H9 (cell line): ENCODE measurements around the gene TEX19. TPM values are rescaled to one million over a fixed set of nuclear protein-coding genes. Genes with fewer than 3 reads are reported as not detected.

Experiments
- DNase-seq: peaks from one replicate; pipeline ENCODE4 v3.0.0-alpha.2; 2017
- H2AFZ ChIP-seq: one replicate; pipeline ENCODE4 v1.6.1; 2013; ENCODE audit warnings: mild to moderate bottlenecking, low read length, control low read depth, moderate library complexity
- H2AK5ac ChIP-seq: 2 replicates; pipeline ENCODE4 v1.6.1; 2013; ENCODE audit warnings: low read length, control low read depth, mixed read lengths; ENCODE audit not compliant: insufficient read length
- H2BK120ac ChIP-seq: one replicate; pipeline ENCODE4 v1.6.1; 2013; ENCODE audit warnings: low read depth, mild to moderate bottlenecking, low read length, control low read depth, inconsistent platforms; ENCODE audit not compliant: poor library complexity, severe bottlenecking
- H2BK12ac ChIP-seq: 2 replicates; pipeline ENCODE4 v1.6.1; 2013; ENCODE audit warnings: low read length, control low read depth, mixed read lengths, low read depth; ENCODE audit not compliant: insufficient read length
- H2BK15ac ChIP-seq: 2 replicates; pipeline ENCODE4 v1.6.1; 2013; ENCODE audit warnings: low read depth, low read length, control low read depth
- H2BK20ac ChIP-seq: one replicate; pipeline ENCODE4 v1.6.1; 2013; ENCODE audit warnings: low read depth, mild to moderate bottlenecking, low read length, control low read depth, inconsistent platforms; ENCODE audit not compliant: poor library complexity, severe bottlenecking
- H2BK5ac ChIP-seq: 2 replicates; pipeline ENCODE4 v1.6.1; 2013; ENCODE audit warnings: low read length, control low read depth, mixed read lengths; ENCODE audit not compliant: insufficient read length
- H3K14ac ChIP-seq: 2 replicates; pipeline ENCODE4 v1.6.1; 2013; ENCODE audit warnings: low read length, control low read depth; ENCODE audit not compliant: insufficient read depth
- H3K18ac ChIP-seq: 2 replicates; pipeline ENCODE4 v1.6.1; 2013; ENCODE audit warnings: low read depth, mild to moderate bottlenecking, mixed read lengths, low read length, control low read depth; ENCODE audit not compliant: insufficient read length
- H3K23ac ChIP-seq: 2 replicates; pipeline ENCODE4 v1.6.1; 2013; ENCODE audit warnings: low read length, control low read depth, mixed read lengths, low read depth; ENCODE audit not compliant: insufficient read length
- H3K23me2 ChIP-seq: 2 replicates; pipeline ENCODE4 v1.6.1; 2013; ENCODE audit warnings: low read depth, mild to moderate bottlenecking, mixed read lengths, low read length, control low read depth; ENCODE audit not compliant: insufficient read length, poor library complexity, severe bottlenecking
- H3K27ac ChIP-seq: 2 replicates; pipeline ENCODE4 v1.5.1; 2013; ENCODE audit warnings: low read length, control low read depth, mixed read lengths, low read depth; ENCODE audit not compliant: insufficient read length
- H3K27me3 ChIP-seq: 2 replicates; pipeline ENCODE4 v1.6.1; 2013; ENCODE audit warnings: low read length, control low read depth, inconsistent platforms; ENCODE audit not compliant: insufficient read depth
- H3K4ac ChIP-seq: 2 replicates; pipeline ENCODE4 v1.6.1; 2013; ENCODE audit warnings: low read depth, mild to moderate bottlenecking, control low read depth, inconsistent platforms, low read length, moderate library complexity
- H3K4me1 ChIP-seq: 2 replicates; pipeline ENCODE4 v1.6.1; 2013; ENCODE audit warnings: low read length, control low read depth, inconsistent platforms; ENCODE audit not compliant: insufficient read depth
- H3K4me2 ChIP-seq: 2 replicates; pipeline ENCODE4 v1.6.1; 2013; ENCODE audit warnings: low read length, control low read depth, mixed read lengths; ENCODE audit not compliant: insufficient read length, insufficient read depth
- H3K56ac ChIP-seq: 2 replicates; pipeline ENCODE4 v1.6.1; 2013; ENCODE audit warnings: low read depth, mild to moderate bottlenecking, mixed read lengths, low read length, control low read depth; ENCODE audit not compliant: insufficient read length
- H3K79me1 ChIP-seq: 2 replicates; pipeline ENCODE4 v1.6.1; 2013; ENCODE audit warnings: low read depth, mild to moderate bottlenecking, moderate library complexity, low read length, control low read depth, inconsistent platforms; ENCODE audit not compliant: insufficient read depth, poor library complexity, severe bottlenecking
- H3K79me2 ChIP-seq: 2 replicates; pipeline ENCODE4 v1.6.1; 2013; ENCODE audit warnings: low read length, control low read depth, inconsistent platforms; ENCODE audit not compliant: insufficient read depth
- H3K9ac ChIP-seq: 2 replicates; pipeline ENCODE4 v1.6.1; 2013; ENCODE audit warnings: low read length, control low read depth, mixed read lengths; ENCODE audit not compliant: insufficient read length; ENCODE audit errors: extremely low read depth
- H3K9me3 ChIP-seq: one replicate; pipeline ENCODE4 v1.6.1; 2013; ENCODE audit warnings: low read depth, low read length, inconsistent platforms; ENCODE audit not compliant: control insufficient read depth
- H3T11ph ChIP-seq: one replicate; pipeline ENCODE4 v1.6.1; 2013; ENCODE audit warnings: mild to moderate bottlenecking, low read length, control low read depth, inconsistent platforms
- H4K20me1 ChIP-seq: one replicate; pipeline ENCODE4 v1.6.1; 2013; ENCODE audit not compliant: control insufficient read depth, insufficient read length, insufficient read depth
- H4K5ac ChIP-seq: 2 replicates; pipeline ENCODE4 v1.6.1; 2013; ENCODE audit warnings: low read depth, mild to moderate bottlenecking, mixed read lengths, low read length, control low read depth; ENCODE audit not compliant: insufficient read length
- H4K8ac ChIP-seq: replicated peaks from 2 replicates; pipeline ENCODE4 v1.6.1; 2013; ENCODE audit warnings: low read length, control low read depth, mixed read lengths, low read depth; ENCODE audit not compliant: insufficient read length
- H4K91ac ChIP-seq: 2 replicates; pipeline ENCODE4 v1.6.1; 2013; ENCODE audit warnings: low read depth, mild to moderate bottlenecking, moderate library complexity, mixed read lengths, low read length, control low read depth; ENCODE audit not compliant: insufficient read length
- H3K27ac Mint-ChIP-seq, 3 experiments: 2 replicates in 2 of 3; 3 replicates in 1 of 3; pipeline ENCODE4 v1.8.0; 2020 to 2021; ENCODE audit warnings: mixed read lengths in 3 of 3, mild to moderate bottlenecking in 1 of 3, moderate library complexity in 1 of 3
- H3K27me3 Mint-ChIP-seq: 2 replicates; pipeline ENCODE4 v1.8.0; 2021; ENCODE audit warnings: low read depth, mild to moderate bottlenecking, moderate library complexity, mixed read lengths
- H3K36me3 Mint-ChIP-seq, 3 experiments: 2 replicates in 2 of 3; 3 replicates in 1 of 3; pipeline ENCODE4 v1.8.0; 2020 to 2021; ENCODE audit warnings: low read depth in 3 of 3, mixed read lengths in 3 of 3; ENCODE audit not compliant: insufficient read depth in 1 of 3
- H3K4me1 Mint-ChIP-seq, 2 experiments: 2 replicates each; pipeline ENCODE4 v1.8.0; 2020; ENCODE audit warnings: mixed read lengths in 2 of 2
- H3K4me3 Mint-ChIP-seq, 2 experiments: 2 replicates in 1 of 2; 3 replicates in 1 of 2; pipeline ENCODE4 v1.8.0; 2020 to 2021; ENCODE audit warnings: mild to moderate bottlenecking in 2 of 2, mixed read lengths in 2 of 2, moderate library complexity in 1 of 2
- H3K9me3 Mint-ChIP-seq, 2 experiments: 2 replicates in 1 of 2; 3 replicates in 1 of 2; pipeline ENCODE4 v1.8.0; 2020; ENCODE audit warnings: mild to moderate bottlenecking in 2 of 2, mixed read lengths in 2 of 2, moderate library complexity in 1 of 2
- CTCF ChIP-seq: fragments of 200-600 bp; sonication (generic); conservative IDR thresholded peaks from 3 replicates; pipeline ENCODE4 v1.8.0; 2021; ENCODE audit warnings: antibody characterized with exemption, mild to moderate bottlenecking
- WGBS: extraction: QIAGEN DNeasy Blood & Tissue Kit; methylation state at CpG from one replicate; pipeline ENCODE4 v1.1.7; 2013; ENCODE audit warnings: missing lambda C conversion rate, low lambda C conversion rate, mixed read lengths; ENCODE audit not compliant: insufficient read length; ENCODE audit errors: extremely low coverage; 5-methylcytosine and 5-hydroxymethylcytosine counted together
- total RNA-seq: library from RNA; stranded (reverse); gene quantifications from 2 replicates; pipeline ENCODE4 v1.2.1, GENCODE V29; 2021

TEX19 gene
- total RNA-seq, 1 experiment from 2014 or later = 1.4 TPM

DNA sequence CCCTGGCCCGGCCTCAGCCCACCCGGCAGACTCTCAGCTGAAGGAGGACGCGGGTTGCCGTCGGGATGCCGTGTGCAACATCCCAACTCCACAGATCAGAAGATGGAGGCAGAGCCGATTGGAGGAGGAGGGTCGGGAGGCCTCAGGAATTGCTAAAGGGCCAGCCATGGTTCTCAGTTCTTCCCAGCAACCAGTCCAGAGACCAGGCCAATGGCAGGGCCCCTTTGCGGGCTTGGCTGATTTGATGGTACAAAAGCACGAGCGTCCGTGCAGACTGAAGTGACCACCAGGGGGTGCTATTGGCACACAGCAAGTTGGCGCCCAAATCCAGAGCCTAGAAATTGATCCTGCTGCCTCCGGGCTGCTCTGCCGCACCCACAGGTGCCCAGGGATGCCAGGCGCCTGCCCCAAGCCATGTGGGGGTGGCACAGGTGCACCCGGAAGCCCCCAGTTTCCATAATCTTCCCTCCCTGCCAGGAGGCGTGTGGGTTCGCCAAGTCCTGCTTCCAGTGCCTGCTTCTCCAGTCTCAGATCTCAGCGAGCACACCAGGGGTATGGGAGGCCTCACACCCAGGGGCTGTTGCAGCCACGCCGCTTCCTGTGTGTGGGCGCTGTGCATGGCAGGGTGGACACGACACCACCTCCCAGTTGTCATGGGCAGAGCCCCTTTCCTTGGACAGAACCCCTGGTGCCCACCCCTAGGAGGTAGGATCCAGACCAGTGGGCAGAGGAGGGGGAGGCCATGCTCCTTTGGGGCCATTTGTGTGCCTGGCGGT lies 7.1 kb upstream of the TEX19 start:
- Histone ChIP-seq H2BK12ac (no peak overlapping the region), H3K27me3 (no peaks in the 10 kb centered on the region), H3K9me3 (no peaks in the 10 kb centered on the region), H2BK120ac (no peak overlapping the region), H3K9ac (no peak overlapping the region), H4K8ac (no peak overlapping the region), H3K14ac (no peak overlapping the region), H2BK20ac (no peak overlapping the region), H4K91ac (no peak overlapping the region), H3K4me1 (peaks cover 2% of the 10 kb centered on the region; the same call in 1 of the 2 replicates), H4K20me1 (no peaks in the 10 kb centered on the region), H3K56ac (no peak overlapping the region), H3K18ac (no peak overlapping the region), H3T11ph (no peak overlapping the region), H4K5ac (no peak overlapping the region), H3K79me2 (no peaks in the 10 kb centered on the region), H2BK15ac (no peak overlapping the region), H2BK5ac (no peak overlapping the region), H2AK5ac (no peak overlapping the region), H3K79me1 (no peaks in the 10 kb centered on the region), H2AFZ (no peak overlapping the region), H3K27ac (no peak overlapping the region), H3K4me2 (no peak overlapping the region), H3K23ac (no peak overlapping the region), H3K23me2 (no peaks in the 10 kb centered on the region), H3K4ac (no peak overlapping the region)
- DNase-seq = peak; percentile 96
- Mint-ChIP-seq H3K27ac (no peak overlapping the region), H3K9me3 (no peaks in the 10 kb centered on the region), H3K4me1 (peaks cover 2 to 13% of the 10 kb centered on the region in 2 experiments), H3K4me3 (no peak overlapping the region), H3K36me3 (no peaks in the 10 kb centered on the region), H3K27me3 (peaks cover 7% of the 10 kb centered on the region)
- TF ChIP-seq CTCF = peak; percentile 99
- no CpG with 5 or more reads among the region's 26 CpGs for WGBS
